ENCODE results near the gene MEGF10. TPM values are rescaled to one million over a fixed set of nuclear protein-coding genes. Genes with fewer than 3 reads are reported as not detected.

MEGF10 gene
- polyA plus RNA-seq, 5 donors: 1.0 to 1.8 (median 1.5) TPM

DNA sequence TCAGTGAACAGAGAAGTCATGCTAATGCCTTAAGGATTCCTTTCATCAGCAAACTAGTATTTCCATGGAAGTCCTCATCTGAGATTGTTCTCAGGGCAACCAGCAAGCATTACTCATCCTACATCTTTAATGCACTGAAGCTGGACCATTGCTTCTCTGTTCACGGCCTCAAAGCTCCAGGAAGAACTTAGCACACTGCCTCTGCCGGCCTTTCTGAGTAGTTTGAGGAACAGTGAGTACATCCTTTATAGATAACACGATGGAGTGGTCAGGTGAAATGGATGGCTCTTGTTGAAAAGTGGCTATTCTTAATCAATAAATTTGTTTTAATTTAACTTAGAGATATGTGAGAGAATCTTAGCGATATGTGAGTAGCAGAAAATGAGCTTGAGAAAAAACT, 35.8 kb downstream of the MEGF10 start:
- no peak for DNase-seq

DNA sequence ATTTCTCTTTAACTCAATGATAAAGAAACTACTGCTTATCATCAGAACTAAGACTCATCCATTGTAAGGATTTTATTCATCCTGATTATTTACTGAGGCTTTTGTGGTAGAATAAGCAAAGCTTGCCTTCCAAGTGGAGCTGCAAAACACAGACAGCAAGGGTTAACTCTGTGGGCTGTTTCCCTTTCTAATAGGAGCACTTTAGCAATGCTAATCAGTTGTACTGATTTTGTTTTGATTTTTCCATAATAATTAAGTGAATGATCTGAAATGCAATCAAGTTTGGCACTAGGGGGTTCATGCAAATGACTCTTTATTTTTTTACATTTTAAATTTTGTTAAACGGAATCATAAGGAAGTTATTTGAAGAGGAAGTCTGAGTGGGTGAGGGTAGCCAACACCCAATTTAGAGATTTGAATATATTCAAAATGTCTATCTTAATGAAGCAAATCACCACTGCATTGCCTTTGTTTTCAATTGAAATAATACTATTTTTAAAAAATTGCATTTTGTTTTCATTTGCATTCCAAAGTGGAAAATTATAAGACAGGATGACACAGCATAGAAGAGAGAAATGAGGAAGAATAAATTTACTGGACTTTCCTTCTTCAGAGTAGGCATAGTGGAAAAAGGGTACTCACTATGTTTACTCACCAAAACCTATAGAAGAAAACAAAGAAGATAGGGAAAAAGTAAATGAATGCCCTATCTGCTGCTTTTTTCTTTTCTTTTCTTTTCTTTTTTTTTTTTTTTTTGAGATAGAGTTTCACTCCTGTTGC, 36.6 kb downstream of the MEGF10 start:
- no peak for DNase-seq

DNA sequence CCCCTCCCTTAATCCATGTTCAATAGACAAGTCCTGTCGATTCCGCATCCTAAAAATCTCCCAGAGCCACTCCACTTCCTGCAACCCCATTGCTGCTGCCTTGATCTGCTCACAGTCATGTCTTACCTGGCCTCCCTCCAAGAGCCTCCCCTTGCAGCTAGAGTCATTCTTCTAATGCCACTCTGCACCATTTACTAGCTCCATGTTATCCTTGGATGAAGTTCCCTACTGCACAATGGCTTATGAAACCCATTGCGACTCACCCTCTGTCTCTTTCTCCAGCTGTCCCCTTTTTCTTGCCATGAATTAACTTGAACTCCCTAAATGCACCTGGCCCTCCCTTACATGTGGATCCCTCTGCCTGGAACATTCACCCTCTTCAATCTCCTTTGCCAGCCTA, 39.5 kb downstream of the MEGF10 start:
- DNase-seq: no peak

DNA sequence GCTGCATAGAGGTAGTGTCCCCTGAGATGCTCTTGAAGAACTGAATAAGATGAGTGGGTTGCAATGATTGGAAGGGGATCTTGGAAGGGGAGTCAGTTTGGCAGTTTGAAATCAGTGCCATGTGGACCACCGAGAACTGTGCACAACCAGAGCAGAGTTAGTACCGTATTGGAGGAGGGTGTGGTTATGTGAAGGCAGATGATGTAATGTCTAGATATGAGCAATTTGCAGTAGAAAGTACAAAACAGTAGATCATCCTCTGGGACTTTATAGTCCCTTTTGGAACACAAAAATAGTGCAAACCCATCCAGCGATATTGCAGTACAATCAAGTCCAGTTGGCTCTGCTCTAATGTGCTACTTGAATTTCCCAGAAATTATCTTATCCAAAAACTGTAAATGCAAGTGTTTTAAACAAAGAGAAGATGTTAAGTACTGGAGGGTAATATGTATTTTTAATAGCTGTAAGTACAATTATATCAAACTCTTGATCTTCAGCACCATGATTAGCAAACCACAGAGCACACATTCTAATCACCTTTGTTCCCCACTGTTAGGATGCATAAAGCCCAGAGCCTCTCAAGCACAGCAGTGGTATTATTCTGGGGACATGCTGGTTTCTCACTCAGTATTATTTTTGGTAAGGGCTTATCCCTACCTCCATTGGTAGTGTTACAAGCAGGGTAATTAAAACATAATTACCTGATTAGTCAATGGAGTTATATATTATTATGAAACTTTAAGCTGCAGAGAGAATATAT, 41.5 kb downstream of the MEGF10 start:
- DNase-seq: no peak

DNA sequence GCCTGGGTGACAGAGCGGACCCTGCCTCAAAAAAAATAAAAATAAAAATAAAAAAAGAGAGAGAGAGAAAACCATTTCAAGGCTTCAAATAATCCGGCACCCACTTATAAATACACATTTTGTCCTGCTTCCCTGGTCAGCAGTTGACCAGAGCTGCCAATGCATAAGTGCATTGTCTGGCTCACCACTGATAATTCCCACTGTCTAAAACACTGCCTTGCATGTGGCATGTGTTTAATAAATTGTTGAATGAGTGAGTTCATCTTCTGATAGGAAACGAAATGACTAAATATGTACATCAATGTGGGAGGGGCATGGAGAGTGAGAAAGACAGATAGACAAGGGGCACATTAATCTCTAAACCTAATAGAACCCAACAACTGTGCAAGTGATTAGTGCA, 42.9 kb downstream of the MEGF10 start:
- no peak for DNase-seq

DNA sequence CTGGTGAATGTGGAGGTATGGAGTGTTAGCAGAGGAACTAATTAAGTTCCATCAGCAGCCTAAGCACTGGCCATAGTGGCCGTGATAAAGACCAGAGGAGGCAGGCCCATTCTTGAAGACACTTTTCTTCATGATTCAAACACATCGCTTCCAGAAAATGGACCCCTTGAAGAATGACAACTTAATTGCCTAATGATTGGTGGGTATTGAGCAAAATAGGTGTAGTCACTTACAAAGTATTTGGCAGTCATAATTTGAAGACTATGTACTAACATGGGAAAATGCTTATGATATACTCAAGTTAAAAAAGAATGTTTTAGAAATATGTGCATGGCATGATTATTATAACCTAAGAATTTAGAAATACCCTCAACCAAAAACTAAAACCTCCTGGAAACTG, 44.8 kb downstream of the MEGF10 start:
- DNase-seq: no peak

DNA sequence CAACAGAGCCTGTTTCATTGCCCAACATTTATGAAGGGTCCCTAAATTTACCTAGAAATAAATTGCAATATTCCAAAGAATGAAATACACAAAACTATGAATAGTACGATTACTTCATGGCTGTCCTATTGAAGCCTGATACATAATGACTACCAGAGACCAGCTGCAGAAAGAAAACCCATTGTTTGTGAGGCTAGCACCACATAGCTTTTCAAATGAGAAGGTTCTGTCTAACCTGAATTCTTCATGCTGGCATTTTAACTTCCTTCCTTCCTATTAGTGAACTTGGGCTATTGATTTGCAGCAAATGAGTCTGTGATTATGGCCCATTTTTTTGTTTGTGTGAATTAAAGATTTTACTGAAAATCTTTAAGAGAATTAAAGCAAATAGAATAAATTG, 47.3 kb downstream of the MEGF10 start:
- no peak for DNase-seq

DNA sequence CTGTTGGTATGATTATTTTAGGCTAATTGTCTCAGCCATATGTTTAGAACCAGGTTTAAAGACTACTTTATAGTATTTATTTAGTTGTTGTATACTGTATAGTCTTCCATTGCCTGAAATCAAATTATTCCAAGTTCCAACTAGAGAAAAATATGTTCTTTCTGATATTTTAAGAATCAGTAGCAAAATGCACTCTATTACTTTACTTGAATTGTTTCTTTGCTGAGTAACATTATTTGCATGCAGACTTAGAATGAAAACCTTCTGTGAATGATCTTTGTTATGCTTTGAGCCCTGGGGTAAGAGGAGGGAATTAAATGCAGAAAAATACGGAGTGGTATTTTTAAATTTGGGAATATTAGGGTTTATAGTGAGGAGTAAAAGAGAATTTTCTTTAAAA, 47.9 kb downstream of the MEGF10 start:
- DNase-seq: no peak

DNA sequence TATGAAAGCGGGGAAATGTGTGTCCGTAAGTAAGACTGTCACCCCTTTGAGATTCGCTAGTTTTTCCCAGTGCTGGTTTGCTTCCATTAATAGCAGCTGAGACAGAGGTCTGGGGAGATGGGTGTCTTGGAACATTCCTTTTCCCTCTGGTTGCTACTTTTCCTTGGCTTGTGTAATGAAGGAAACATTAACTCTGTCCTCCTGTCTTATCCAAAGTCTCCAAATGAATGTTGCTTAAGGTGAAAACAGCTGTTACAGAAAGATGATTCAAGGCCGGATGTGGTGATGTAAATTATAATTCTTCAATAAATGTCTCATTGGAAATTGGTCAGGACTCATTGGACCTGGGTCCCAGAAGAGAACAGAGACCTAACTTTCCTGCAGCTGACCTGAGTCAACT, 50.0 kb downstream of the MEGF10 start:
- DNase-seq: no peak

DNA sequence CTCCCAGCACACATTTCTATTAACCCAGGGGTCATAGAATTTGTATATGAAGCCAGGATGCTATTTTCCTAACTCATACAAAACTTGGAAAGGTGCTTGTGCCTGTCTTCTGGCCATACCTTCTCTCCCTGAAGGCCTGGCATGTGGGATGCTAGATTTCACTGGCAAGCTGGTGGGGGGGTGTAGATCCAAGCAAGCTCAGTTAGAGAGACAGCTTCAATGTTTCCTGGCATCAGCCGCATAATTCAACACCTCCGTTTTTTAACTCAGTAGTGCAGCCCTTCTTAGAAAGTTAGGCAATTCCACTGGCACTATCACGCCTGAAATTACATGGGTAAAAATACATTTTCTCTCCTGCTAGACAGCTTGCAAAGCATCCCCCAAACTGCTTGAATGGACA, 51.8 kb downstream of the MEGF10 start:
- no peak for DNase-seq

DNA sequence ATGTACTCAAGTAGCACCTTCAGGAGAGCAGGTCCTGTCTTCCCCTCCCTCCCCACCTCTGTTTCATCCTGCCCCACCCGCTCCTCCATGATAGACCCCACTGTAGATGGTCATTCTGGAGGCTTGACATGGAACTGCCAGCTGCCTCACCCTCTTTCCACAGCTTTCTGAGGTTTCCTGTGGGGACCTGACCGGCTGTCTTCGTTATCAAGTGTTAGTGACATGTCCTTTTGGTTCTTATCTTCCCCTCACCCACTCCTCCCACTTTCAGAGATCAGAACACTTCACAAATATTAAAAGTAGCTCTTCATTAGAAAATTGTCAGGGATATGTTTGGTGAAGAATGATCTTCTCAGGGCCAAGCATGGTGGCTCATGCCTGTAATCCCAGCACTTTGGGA, 52.7 kb downstream of the MEGF10 start:
- no peak for DNase-seq

DNA sequence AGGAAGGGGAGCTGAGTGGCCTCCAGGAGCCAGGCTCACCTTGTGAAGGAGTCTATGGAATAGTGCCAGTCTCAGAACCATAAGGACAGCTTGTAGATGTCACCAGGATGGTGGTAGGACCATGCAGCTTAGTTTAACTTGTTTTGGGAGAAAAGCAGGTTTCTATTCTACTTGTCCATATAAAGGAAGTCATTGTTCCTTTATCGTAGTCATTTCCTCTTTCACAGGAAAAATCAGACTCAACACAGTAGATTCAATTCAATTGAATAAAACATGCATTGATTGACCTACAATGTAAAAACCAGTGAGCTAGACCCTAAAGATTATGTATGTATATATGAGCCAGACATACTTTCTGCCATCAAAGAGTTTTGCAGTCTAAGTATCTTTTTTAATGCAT, 53.3 kb downstream of the MEGF10 start:
- no peak for DNase-seq

DNA sequence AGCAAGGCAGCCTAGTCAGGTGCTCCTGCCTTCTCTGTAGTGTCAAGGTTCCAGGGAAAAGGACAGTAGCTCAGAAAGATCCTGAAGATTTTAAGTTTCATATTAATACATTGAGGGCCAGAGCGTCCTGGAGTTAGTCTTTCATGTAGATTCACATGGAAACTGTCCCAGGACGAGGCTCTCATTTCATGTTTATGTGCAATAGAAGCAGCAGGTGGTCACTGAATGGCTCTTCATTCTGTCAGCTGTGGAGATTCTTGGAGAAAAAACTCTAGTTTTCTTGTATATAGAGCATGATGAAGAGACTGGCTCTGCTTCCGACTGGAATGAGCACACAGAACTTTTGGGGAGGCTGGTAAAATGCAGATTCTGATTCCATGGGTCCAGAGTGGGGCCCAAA, 54.3 kb downstream of the MEGF10 start:
- DNase-seq: no peak

DNA sequence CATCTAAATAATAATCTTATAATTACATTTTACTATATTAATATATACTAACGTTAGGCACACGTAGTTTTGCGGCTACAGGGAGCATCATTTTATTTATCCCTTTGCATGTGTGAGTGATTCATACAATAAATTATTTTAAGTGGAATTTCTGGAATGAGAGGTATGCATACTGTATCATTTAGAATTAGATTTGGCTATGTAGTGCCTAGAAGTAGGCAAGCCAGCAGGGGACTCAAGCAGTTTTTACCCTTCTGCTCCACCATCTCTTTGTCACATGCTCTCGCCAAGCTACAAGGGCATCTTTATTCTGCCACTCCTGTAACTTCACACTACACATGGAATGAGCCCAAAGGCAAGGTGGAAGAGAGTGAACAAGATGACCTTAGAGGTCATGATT, 60.8 kb downstream of the MEGF10 start:
- DNase-seq: no peak

DNA sequence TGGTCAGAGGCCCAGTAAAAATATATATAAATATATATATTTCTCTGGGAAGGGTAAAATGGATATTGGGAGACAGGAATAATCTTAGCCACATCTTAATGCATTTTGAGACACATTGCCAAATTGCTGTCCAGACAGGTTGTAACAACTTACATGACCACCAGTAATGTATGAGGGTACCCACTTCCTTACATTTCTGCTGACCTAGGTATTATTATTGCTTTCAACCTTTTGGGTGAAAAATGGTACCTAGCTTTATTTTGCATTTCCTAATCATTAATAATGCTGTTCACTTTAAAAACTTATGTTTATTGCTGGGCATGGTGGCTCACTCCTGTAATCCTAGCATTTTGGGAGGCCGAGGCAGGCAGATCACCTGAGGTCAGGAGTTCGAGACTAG, 61.5 kb downstream of the MEGF10 start:
- no peak for DNase-seq

DNA sequence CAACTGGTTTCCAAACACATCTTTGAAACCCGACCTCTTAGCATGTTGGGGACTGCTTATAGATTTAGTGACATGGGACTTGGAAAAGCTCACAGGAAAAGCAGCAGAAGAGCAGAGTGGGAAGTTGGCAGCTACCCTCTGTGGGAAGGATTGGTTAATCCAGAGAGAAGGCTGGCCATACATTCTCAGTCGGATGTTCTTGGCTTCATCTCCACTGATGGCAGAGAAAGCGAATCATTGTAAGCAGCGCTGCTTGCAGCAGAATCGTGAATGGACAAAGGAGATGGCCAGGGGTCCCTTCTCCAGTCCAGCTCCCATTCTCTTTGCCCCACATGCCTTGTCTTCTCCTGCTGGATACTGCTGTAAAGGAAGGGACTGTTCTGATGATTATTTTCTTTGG, 62.7 kb downstream of the MEGF10 start:
- DNase-seq: no peak

DNA sequence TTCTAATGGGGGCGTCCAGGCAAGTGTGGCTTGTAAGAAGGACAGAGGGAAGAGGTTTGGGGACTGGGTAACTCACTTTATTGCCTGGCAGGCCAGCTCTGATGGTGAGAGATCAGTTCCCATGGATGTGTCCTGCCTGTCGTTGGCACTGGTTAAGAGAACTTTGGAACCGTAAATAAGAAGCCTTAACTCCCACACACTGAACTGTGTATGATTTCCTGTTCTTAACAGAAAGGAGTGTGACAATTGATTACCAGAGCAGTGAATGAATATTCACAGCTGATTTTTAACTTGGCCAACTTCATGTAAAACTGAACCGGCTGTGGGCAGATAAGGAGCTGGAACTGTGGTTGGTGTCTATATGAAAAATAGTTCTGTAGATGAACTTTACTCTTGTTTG, 63.2 kb downstream of the MEGF10 start:
- DNase-seq: no peak

DNA sequence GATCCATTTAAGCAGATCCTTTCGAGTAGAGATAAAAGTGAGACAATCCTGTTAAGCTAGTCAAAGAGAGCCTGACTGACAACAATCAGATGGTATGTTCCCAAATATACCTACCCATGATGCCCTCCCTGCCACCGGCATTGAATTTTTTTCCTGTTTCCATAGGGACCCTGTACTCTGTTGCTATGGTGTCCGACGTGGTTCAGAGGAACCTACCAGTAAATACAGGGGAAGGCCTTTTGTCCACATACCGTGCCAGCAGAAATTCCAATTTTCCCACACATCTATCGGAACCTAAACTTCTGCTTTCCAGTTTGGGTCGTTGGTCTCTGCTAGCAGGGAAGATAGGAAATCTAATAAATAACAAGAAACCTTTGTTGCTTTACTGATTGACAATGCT, 64.7 kb downstream of the MEGF10 start:
- no peak for DNase-seq

DNA sequence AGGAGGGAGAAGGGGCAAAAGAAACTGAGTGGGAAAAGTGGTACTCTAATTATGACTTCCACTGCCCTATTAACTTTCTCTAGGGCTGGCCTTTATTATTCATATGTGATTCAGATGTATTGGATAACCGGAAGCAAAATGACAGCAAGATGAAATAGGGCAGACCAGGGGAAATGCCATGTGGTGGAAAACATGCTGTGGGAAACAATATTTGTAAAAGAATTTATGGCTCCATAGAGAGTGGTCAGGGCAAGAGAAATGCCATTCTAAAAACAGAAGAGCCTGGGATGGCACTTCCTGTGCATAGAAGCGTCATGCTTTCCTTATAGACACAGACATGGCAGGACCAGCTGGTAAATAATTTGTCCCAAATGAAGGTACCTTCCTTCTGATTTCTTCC, 67.7 kb downstream of the MEGF10 start:
- DNase-seq: no peak

DNA sequence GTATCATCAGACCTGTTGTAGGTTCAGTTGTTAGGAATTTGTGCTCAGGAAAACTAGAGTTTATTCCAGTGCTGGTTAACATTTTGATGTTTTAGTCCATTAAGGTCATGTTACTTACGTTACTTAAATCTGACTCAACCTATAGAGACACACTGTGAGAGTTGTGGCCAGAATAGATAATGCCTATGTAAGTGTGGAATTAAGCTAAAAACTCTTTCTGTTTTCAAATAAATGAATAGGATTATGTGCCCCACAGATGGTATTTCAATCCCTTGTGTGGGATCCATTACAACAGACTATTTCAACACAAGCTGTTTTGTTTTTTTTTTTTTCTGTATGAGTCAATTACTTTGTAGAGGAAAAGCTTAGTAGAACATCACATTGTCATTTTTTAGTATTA, 68.1 kb downstream of the MEGF10 start:
- DNase-seq: no peak

DNA sequence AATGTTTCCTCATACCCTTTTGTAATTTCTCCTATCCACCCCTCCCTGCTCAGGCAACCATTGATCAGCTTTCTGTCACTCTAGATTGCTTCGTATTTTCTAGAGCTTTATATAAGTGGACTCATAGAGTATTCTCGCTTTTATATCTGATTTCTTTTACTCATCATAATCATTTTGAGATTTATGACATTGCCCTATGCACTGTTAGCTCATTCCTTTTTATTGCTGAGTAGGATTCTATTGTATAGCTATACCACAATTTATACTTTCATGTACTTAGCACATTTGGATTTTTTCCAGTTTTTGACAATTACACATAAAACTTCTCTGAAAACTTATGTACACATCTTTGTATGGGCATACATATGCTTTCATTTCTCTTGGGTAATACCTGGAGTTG, 68.9 kb downstream of the MEGF10 start:
- no peak for DNase-seq

DNA sequence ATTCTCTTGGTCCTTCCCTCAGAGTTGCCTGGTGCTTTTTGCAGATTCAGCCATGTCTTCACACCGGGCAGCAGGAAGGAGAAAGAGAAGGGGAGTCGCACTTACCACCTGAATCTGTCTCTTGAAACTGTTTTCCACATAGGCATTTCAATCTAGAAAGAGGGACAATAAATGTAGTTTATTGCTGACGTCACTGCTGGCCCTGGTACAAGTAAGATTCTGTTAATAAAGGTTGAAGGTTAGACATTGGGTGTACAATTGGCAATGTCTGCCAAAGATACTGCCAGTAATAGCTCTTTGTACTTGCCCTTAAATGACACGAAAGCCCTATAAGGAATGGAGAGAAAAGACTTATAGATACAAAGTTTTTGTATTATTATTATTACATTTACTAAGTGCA, 72.8 kb downstream of the MEGF10 start:
- no peak for DNase-seq

DNA sequence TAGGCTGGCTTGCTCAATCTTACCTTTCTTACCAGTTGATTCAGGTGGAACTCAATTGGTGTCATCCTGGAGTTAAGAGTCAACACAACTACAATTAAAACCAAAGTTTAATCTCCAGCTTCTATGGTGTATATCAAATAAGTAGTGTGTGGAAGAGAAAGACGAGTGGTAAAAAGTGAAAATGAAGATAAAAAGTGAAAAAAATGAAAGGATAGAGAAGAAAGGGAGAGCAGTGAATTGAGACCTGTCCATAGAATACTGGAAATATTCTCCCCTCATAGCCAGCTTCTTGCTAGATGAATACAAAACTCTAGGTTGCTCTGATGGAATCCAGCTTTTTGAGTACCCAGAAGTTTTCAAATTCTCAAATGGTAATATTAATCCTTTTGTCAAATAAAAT, 76.4 kb downstream of the MEGF10 start:
- no peak for DNase-seq
